GM18873 (cell line): ENCODE measurements around the gene DGKB.

ENCODE experiments used
- ATAC-seq: cut with Tn5 transposase; IDR thresholded peaks from one replicate; pipeline ENCODE4 v1.9.1; 2021; ENCODE audit warnings: mild to moderate bottlenecking, moderate library complexity, moderate number of reproducible peaks; ENCODE audit not compliant: unreplicated experiment, low FRiP score

Gene DGKB

GRCh38 chr7:14762561-14762960, 140.0 kb downstream of the DGKB start:
- no peak for ATAC-seq

- no peak for ATAC-seq
Observed at GRCh38 chr7:14761510-14762296, 140.8 kb downstream of the DGKB start.

- ATAC-seq = no peak
Observed at GRCh38 chr7:14760730-14761478, 141.6 kb downstream of the DGKB start.

DNA sequence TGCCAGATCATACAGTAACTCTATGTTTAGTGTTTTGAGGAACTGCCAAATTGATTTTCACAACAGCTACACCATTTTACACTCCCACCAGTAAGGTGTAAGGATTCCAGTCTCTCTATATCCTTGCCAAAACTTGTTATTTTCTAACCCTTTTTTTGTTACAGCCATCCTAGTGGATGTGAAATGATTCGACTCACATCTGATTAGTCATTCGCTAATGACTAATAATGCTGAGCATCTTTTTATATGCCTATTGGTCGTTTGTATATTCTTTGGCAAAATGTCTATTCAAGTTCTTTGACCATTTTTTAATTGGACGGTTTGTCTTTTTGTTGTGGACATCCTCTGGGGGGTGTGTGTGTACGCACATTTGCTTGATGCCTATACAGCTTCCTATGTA, 142.8 kb downstream of the DGKB start:
- no peak for ATAC-seq

GRCh38 chr7:14754631-14755030, 147.9 kb downstream of the DGKB start:
- ATAC-seq = no peak

GRCh38 chr7:14752301-14752700, 150.2 kb downstream of the DGKB start:
- ATAC-seq = no peak

DNA sequence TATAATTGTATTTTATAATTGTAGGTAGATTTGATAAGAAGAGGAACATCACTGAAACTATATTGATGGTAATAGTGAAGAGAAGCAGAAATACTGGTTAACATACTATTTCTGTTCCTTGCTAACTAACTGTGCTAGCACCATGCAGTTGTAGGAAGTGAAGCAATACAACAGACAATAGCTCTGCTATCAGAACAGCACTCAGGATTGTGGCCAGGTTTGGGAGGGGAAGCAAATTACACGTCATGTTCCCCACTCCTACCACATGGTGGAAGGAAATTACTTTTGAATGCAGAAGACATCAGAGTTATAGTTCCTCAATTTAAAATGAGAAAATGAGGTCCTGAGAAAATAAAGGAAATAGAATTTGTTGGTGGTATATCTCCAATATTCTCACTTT, 151.1 kb downstream of the DGKB start:
- no peak for ATAC-seq

DNA sequence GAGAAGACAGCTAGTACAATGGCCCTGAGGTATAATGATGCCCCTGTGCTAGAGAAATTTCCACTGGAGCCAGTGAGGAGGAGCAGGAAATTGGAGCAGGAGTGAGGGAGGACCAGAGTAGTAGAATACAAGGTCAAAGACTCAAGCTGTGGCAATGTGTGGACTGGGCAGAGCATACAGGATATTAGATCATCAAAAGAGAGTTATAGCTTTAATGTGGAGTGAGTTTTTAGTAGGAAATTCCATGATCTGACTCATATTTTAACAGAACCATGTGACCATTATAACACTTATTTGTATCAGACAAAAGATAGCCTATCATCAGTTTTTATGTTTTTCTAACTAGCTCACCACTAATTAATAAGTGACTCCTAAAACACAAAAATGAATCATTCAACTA, 154.1 kb downstream of the DGKB start:
- no peak for ATAC-seq

GRCh38 chr7:14747701-14748100, 154.8 kb downstream of the DGKB start:
- no peak for ATAC-seq

DNA sequence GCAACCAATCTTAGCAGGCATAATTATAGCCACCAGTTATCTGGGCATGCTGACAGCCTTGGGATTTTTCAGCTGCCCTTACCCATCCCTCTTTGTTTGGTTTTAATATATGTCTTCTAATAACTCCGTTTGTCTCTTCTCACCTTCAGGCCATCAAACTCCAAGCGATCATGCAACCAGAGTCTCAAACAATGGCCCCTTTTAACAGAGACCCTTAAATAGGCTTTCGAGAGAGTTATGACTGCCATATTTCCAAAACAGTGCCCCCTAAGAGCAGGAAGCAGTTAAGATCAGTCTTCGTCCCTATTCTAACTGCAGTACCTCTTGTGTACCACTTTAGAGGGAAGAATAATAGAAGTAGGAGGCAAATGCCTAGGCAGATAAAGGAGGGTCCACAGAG, 157.5 kb downstream of the DGKB start:
- ATAC-seq = no peak

DNA sequence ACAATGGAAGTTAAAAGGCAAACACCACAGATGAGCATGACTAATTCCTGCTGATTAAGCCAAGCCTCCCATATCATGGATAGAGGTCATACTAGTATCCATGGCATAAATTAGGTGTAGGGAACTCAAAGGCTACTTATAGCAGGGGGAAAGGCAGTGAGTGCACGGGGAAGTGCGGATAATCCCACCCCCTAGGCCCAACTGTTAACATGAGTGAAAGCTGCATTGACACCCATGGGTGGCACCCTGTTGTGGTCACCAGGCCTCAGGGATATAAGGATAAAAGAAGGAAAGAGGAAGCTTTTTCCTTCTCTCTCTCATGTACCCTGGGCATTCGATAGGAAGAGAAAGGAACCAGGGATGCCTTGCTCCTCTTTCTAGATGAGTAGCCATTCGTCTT, 161.9 kb downstream of the DGKB start:
- ATAC-seq = no peak

DNA sequence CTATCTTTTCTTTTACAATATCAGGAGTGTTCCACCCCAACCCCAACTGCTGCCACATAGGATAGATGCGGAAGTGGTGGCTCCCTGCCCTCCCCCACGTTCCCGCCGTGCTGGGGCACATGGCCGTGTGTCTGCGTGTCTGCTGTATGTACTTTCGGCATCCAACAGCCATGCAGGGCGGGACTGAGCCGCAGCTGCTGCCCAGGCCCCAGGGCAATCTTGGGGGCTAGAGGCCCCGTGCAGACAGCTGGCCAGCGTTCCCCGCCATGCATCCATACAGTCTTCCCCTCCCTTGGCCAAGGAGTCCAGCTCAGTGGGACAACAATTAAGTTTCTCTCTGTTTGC, 162.7 kb downstream of the DGKB start:
- no peak for ATAC-seq

DNA sequence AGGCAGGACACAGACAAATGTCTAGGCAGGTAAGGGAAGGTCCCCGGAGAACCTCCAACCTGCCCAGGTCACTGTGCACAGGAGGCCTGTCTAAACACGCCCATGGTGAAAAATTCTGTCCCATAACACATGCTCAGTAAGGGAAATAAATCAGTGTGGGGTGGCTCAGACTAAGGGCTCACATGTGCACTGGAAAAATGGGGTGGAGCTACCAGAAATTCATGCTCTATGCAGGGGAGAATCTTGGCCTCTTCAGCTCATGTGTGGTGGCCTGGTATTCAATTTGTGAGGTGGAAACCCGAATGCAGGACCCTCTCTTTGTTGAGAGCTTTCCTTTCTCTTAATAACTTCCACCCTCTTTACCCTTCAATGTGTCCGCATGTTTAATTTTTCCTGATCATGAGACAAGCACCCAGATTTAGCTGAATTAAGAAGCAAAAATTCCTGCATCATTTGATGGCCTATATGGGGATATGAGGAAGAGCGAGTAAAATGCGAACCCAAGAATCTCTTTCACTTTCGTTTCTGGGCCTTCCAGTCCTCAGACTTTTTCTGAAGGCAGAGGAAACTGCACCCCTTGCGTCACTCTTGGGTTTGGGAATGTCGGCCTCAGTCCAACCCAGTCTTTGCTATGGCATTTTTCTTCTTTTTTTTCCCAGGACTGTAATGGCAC, 163.2 kb downstream of the DGKB start:
- ATAC-seq = no peak

DNA sequence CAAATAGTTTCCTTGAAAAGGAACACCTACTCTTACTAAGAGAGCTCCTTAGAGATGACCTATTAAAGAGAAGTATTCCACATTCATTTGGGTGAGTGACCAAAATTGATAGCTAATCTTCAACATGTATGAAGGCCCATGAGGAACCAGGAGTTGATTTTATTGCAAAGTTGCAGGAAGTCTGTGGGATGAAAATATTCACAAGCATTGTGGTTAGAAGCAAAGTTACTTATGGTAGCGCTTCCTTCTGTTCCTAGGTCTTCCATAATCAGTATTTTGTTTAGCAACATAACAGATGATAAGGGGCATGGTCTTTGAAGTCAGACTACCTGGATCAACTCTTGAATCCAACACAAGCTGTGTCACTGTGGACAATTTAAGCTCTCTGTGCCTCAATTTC, 164.5 kb downstream of the DGKB start:
- ATAC-seq = no peak

- ATAC-seq = no peak
Observed at GRCh38 chr7:14734839-14735321, 167.7 kb downstream of the DGKB start.

- ATAC-seq = no peak
Observed at GRCh38 chr7:14720785-14721184, 181.8 kb downstream of the DGKB start.

- no peak for ATAC-seq
Observed at GRCh38 chr7:14717816-14718215, 184.7 kb downstream of the DGKB start.

GRCh38 chr7:14717169-14717568, 185.4 kb downstream of the DGKB start:
- no peak for ATAC-seq

GRCh38 chr7:14714161-14714728, 188.3 kb downstream of the DGKB start:
- peak; percentile 98 for ATAC-seq

DNA sequence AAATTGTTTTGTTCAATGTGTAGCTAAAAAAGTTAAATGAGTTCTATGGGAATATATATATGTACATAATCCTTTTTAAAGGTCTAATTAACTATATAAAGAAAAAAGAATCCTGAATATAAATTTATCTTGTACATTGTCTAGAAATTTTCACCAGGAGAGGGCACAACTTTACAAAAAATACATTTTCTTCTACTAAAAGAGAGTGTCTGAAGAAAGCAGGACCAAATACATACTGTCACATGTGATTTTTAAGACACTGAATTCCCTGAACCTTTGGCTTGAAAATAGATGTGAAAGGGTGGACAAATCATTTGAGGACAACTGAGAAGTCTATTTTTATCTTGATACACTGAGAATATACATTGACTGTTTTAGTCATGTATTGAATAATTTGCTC, 204.3 kb downstream of the DGKB start:
- no peak for ATAC-seq

DNA sequence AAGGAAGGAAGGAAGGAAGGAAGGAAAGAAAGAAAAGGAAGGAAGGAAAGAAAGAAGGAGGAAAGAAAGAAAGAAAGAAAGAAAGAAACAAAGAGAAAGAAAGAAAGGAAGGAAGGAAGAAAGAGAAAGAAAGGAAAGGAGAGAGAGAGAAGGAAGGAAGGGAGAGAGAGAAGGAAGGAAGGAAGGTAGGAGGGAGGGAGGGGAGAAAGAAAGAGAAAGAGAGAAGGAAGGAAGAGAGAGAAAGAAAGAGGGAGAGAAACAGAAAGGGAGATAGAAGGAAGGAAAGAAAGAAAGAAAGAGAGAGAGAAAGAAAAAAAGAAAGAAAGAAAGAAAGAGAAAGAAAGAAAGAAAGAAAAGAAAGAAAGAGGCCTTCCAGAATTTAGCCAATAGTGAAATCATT, 204.9 kb downstream of the DGKB start:
- ATAC-seq = no peak
